ENCODE measurements around the gene VPREB1.
A peak's percentile ranks its signal among the peaks of the same experiment; 100 is the strongest.
"Not testable (repeated sequence)": the region's sequence is repeated elsewhere in the genome, so short reads cannot be mapped to it uniquely, and the experiment has no call there.

The VPREB1 gene

GRCh38 chr22:22244316-22245250, at the start of gene VPREB1:
VPREB1 (plus strand) TSS chr22:22244786; CDS start chr22:22244814, 28 bp downstream.
- DNase-seq, result no peak

- no peak for DNase-seq
These were observed 49.7 kb upstream of the VPREB1 start for GRCh38 chr22:22194931-22195264.

GRCh38 chr22:22195265-22196017, 49.1 kb upstream of the VPREB1 start:
- peak; percentile 16 for DNase-seq

- DNase-seq, result no peak
These were observed 48.5 kb upstream of the VPREB1 start for GRCh38 chr22:22196018-22196533.

- no peak for DNase-seq
These were observed 47.6 kb upstream of the VPREB1 start for GRCh38 chr22:22196833-22197477.

GRCh38 chr22:22197993-22198402, 46.6 kb upstream of the VPREB1 start:
- no peak for DNase-seq

GRCh38 chr22:22198751-22199150, 45.8 kb upstream of the VPREB1 start:
- DNase-seq, result no peak

GRCh38 chr22:22199634-22200033, 45.0 kb upstream of the VPREB1 start:
- DNase-seq, result no peak

GRCh38 chr22:22200569-22201184, 43.9 kb upstream of the VPREB1 start:
- no peak for DNase-seq

GRCh38 chr22:22201185-22201929, 43.2 kb upstream of the VPREB1 start:
- DNase-seq, result no peak

GRCh38 chr22:22201930-22202343, 42.6 kb upstream of the VPREB1 start:
- no peak for DNase-seq

- no peak for DNase-seq
These were observed 41.3 kb upstream of the VPREB1 start for GRCh38 chr22:22203048-22203971.

- DNase-seq, result peak; percentile 15
These were observed 36.6 kb upstream of the VPREB1 start for GRCh38 chr22:22207845-22208564.

- no peak for DNase-seq
These were observed 35.9 kb upstream of the VPREB1 start for GRCh38 chr22:22208652-22209051.

- DNase-seq, result not testable (repeated sequence)
These were observed 35.4 kb upstream of the VPREB1 start for GRCh38 chr22:22209080-22209640.

- peak; percentile 58 for DNase-seq
These were observed 34.2 kb upstream of the VPREB1 start for GRCh38 chr22:22210375-22210774.

- no peak for DNase-seq
These were observed 33.4 kb upstream of the VPREB1 start for GRCh38 chr22:22210889-22211833.

GRCh38 chr22:22213231-22213630, 31.4 kb upstream of the VPREB1 start:
- no peak for DNase-seq

Measured in NCI-H226 (cell line).